ENCODE measurements around the gene HSPA9. TPM values are rescaled to one million over a fixed set of nuclear protein-coding genes. Genes with fewer than 3 reads are reported as not detected.

HSPA9 gene
- total RNA-seq, 1 experiment from 2014 or later = 1,057 TPM

- H3K4me3 Mint-ChIP-seq (ENCODE audit: unreplicated experiment) = peak overlapping the region; percentile 95
- peaks cover 23% of the 10 kb centered on the region for H3K4me1 Mint-ChIP-seq (ENCODE audit: insufficient read depth, unreplicated experiment)
- ChIA-PET CTCF (interaction anchor here (0.6 to 3.2 kb wide), 8 partner anchors 27 to 688 kb away, joined by 3 to 8 read pairs (median 4); no protein-coding TSS in a partner anchor), POLR2A (interaction anchor here (0.6 to 4.8 kb wide), 42 partner anchors 9 to 986 kb away, joined by 3 to 97 read pairs (median 6); partner anchors contain the start of genes BRD8, CTNNA1, EGR1 and ETF1)
- no peaks in the 10 kb centered on the region for H3K9me3 Mint-ChIP-seq (ENCODE audit: unreplicated experiment)
- intact Hi-C loops (cut with micrococcal nuclease) = loop anchor here (1.0 to 2.0 kb wide), 2 partner anchors 32 to 180 kb away; partner anchors contain the start of gene ETF1
- no peak for TF ChIP-seq CTCF (IDR thresholded peaks at IDR 0.05; ENCODE audit: unreplicated experiment)
- BruUV-seq (replicated peaks) = no TSS peak
- peak overlapping the region; percentile 100 for H3K27ac Mint-ChIP-seq (ENCODE audit: low read depth, unreplicated experiment)
- no peak for DNase-seq (ENCODE audit: unreplicated experiment)
- no peaks in the 10 kb centered on the region for H3K27me3 Mint-ChIP-seq (ENCODE audit: insufficient read depth, unreplicated experiment)
- H3K36me3 Mint-ChIP-seq (ENCODE audit: insufficient read depth, unreplicated experiment) = peaks cover 57% of the 10 kb centered on the region
These were observed 432 bp downstream of the HSPA9 start for GRCh38 chr5:138574744-138575193.

DNA sequence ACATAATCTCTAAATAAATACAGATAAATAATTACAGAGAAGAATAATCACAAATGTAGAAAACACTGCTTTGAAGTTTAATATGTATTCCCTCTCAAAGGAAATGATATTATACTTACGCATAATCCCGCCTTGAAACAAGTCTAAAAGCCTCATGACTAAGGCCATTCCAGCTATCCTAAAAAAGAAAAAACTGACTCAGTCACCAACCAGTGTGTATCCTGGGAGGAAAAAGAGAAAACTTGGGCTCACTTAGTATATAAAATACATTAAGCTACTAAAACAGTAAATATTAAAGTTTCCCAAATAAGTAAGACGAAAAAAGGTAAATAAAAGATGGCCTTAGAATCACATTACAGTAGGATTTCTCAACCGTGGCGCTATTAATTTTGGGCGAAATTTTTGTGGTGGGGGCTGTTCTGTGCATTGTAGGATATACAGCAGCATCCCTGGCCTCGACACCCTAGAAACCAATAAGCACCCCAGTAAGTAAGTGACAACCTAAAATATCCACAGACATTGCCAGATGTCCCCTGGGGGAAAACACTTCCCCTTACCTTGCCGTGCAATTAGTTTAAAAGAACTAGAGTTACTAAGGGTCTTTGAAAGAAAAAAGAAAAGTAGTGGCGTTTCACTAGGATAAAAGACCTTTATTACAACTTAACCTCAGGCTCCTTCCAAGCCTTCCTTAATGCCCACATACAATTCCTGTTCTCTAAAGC lies 1.1 kb downstream of the HSPA9 start:
- Mint-ChIP-seq H3K36me3 (ENCODE audit: insufficient read depth, unreplicated experiment) (peaks cover 63% of the 10 kb centered on the region), H3K27me3 (ENCODE audit: insufficient read depth, unreplicated experiment) (no peaks in the 10 kb centered on the region), H3K4me1 (ENCODE audit: insufficient read depth, unreplicated experiment) (peaks cover 26% of the 10 kb centered on the region), H3K4me3 (ENCODE audit: unreplicated experiment) (peak overlapping the region; percentile 95), H3K27ac (ENCODE audit: low read depth, unreplicated experiment) (peak overlapping the region; percentile 100), H3K9me3 (ENCODE audit: unreplicated experiment) (no peaks in the 10 kb centered on the region)
- TSS peak; percentile 51 for BruUV-seq (replicated peaks)
- ChIA-PET POLR2A (interaction anchor here (0.6 to 4.8 kb wide), 28 partner anchors 8 to 720 kb away, joined by 3 to 97 read pairs (median 6); partner anchors contain the start of genes CTNNA1, EGR1, ETF1 and FAM53C), CTCF (interaction anchor here (0.7 to 2.2 kb wide), 5 partner anchors 27 to 688 kb away, joined by 3 to 8 read pairs (median 4); no protein-coding TSS in a partner anchor)
- TF ChIP-seq CTCF (IDR thresholded peaks at IDR 0.05; ENCODE audit: unreplicated experiment) = no peak
- intact Hi-C loops (cut with micrococcal nuclease) = loop anchor here (2.0 kb wide), 1 partner anchor 31 kb away; the partner anchor contains the start of gene ETF1
- no peak for DNase-seq (ENCODE audit: unreplicated experiment)

- intact Hi-C loops (cut with micrococcal nuclease) = no loop called here
- H3K36me3 Mint-ChIP-seq (ENCODE audit: insufficient read depth, unreplicated experiment) = peaks cover 72% of the 10 kb centered on the region
- H3K27ac Mint-ChIP-seq (ENCODE audit: low read depth, unreplicated experiment) = peak overlapping the region; percentile 100
- POLR2A ChIA-PET = interaction anchor here (0.6 to 4.8 kb wide), 13 partner anchors 10 to 699 kb away, joined by 3 to 97 read pairs (median 17); partner anchors contain the start of genes CTNNA1, EGR1, ETF1 and KIF20A
- no peaks in the 10 kb centered on the region for H3K9me3 Mint-ChIP-seq (ENCODE audit: unreplicated experiment)
- no peak for TF ChIP-seq CTCF (IDR thresholded peaks at IDR 0.05; ENCODE audit: unreplicated experiment)
- DNase-seq (ENCODE audit: unreplicated experiment) = no peak
- H3K4me1 Mint-ChIP-seq (ENCODE audit: insufficient read depth, unreplicated experiment) = peaks cover 32% of the 10 kb centered on the region
- no peaks in the 10 kb centered on the region for H3K27me3 Mint-ChIP-seq (ENCODE audit: insufficient read depth, unreplicated experiment)
- BruUV-seq (replicated peaks) = no TSS peak
- CTCF ChIA-PET = interaction anchor here (1.2 kb wide), 1 partner anchor 69 kb away, joined by 5 read pairs; no protein-coding TSS in a partner anchor
- H3K4me3 Mint-ChIP-seq (ENCODE audit: unreplicated experiment) = peak overlapping the region; percentile 95
These were observed 2.0 kb downstream of the HSPA9 start for GRCh38 chr5:138573223-138573622.

DNA sequence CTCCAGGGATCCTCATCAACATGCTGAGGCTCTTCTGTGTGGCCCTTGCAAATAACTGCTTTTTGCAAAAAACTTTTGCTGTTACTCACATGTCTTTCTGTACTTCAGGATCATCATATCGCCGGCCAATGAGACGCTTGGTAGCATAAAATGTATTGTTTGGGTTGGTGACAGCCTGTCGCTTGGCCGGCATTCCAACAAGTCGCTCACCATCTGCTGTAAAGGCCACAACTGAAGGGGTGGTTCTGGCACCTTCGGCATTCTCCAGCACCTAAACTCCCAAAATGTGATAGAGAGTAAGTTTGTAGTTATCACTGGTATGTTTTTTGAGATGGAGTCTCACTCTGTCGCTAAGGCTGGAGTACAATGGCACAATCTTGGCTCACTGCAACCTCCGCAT lies 4.3 kb downstream of the HSPA9 start:
- ChIA-PET CTCF (interaction anchor here (1.4 kb wide), 1 partner anchor 121 kb away, joined by 4 read pairs; no protein-coding TSS in a partner anchor), POLR2A (interaction anchor here (0.6 to 1.5 kb wide), 5 partner anchors 8 to 704 kb away, joined by 3 to 8 read pairs (median 4); partner anchors contain the start of gene ETF1)
- peaks cover 34% of the 10 kb centered on the region for H3K4me1 Mint-ChIP-seq (ENCODE audit: insufficient read depth, unreplicated experiment)
- BruUV-seq (replicated peaks) = no TSS peak
- H3K9me3 Mint-ChIP-seq (ENCODE audit: unreplicated experiment) = no peaks in the 10 kb centered on the region
- intact Hi-C loops (cut with micrococcal nuclease) = no loop called here
- no peak overlapping the region for H3K27ac Mint-ChIP-seq (ENCODE audit: low read depth, unreplicated experiment)
- H3K27me3 Mint-ChIP-seq (ENCODE audit: insufficient read depth, unreplicated experiment) = no peaks in the 10 kb centered on the region
- H3K36me3 Mint-ChIP-seq (ENCODE audit: insufficient read depth, unreplicated experiment) = peaks cover 96% of the 10 kb centered on the region
- no peak for TF ChIP-seq CTCF (IDR thresholded peaks at IDR 0.05; ENCODE audit: unreplicated experiment)
- no peak for DNase-seq (ENCODE audit: unreplicated experiment)
- H3K4me3 Mint-ChIP-seq (ENCODE audit: unreplicated experiment) = no peak overlapping the region
